Activated CD4-positive, alpha-beta T cell treated with anti-CD3 and anti-CD28 coated beads, Interleukin-2, amount 50 U/mL, for 4 hours (primary cell): ENCODE measurements around the gene SCAPER.

Experiments
- DNase-seq, 2 experiments: peaks; one replicate each; pipeline ENCODE4 v3.0.0-alpha.2; 2020

The SCAPER gene

DNA sequence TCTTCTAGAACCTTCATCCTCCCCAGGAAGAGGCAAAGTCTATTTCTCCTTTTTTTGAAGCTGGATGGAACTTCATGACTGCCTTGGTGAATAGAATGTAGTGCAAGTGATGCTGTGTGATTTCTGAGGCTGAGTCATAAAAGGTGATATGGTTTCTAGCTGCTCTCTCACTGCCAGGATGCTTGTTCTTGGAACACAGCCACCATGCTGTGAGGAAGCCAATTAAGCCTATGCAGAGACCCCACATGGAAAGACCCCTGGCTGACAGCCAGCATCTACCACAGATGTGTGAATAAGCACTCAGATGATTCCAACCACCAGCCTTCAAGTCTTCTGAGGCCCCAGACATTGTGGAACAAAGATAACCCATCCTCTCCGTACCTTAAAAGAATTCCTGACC is 511.5 kb downstream of the SCAPER start:
- DNase-seq = no peak

DNA sequence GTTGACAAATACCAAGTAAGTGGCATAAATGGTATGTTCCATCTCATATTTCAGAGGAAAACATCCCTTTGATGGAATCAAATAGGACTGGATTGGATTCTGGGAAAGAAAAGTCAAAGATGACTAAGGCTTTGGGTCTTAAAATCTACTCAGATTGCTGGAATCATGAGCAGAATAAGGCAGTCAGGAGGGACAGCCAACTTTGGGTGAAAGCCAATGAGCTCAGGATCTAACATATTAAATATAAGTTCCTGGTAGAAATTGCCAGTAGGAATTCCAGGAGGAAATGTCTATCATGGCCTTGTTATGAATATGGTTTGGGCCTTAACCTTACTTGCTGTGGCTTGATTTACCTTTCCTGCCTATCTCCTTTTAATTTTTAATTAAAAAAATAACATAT is 513.3 kb downstream of the SCAPER start:
- DNase-seq = no peak

DNA sequence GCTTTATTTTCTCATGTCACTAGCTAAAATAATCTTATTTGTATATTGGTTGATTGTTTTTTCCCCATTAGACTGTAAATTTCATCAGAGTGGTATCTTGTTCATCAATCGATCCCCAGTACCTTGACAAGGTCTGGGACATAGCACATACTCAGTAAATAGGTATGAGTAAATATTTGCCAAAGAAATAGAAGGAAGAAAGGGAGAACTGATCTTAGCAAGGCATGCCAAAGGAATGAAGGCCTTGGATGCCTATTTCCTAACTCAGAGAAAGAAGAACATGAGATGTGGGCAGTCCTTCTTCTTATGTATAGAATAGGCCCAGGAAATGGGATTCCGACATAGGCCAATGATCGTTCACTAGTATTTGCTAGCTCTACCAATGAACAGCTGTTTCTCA is 513.8 kb downstream of the SCAPER start:
- DNase-seq = no peak

DNA sequence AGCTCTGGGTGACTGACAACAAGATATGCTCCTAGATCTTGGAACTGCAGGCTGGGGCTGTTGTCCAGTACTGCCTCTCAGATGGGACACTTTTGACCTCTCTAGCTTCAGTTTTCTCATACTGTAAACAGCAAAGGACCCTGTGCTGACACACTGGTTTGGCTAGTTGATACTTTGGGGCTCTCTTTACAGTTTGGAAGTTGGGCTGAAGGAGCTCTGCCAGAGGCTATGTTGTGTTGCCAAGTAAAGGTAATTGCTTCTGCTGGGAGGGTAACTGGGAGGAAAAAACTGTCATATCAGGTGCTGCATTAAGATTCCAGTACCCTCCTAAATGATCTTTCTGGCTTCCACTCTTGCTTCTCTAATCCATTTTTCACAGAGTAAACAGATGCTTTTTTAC is 514.6 kb downstream of the SCAPER start:
- DNase-seq = no peak

DNA sequence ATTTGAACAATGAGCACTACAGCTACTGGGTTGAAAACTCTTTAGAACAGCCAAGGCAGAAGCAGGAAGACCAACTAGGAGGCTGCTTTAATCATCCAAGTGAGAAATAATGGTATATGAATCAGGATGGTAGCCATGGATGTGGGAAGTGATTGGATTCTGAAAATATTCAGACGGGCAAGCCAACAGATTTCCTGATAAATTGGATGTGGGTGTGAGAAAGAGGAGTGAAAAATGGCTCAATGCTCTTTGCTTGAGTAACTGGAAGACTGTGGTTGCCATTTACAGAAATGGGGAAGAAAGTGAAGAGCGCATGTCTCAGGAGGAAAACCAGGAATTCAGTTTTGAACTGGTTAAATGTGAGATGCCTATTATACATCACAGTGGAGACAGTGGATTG is 518.2 kb downstream of the SCAPER start:
- no peak for DNase-seq

DNA sequence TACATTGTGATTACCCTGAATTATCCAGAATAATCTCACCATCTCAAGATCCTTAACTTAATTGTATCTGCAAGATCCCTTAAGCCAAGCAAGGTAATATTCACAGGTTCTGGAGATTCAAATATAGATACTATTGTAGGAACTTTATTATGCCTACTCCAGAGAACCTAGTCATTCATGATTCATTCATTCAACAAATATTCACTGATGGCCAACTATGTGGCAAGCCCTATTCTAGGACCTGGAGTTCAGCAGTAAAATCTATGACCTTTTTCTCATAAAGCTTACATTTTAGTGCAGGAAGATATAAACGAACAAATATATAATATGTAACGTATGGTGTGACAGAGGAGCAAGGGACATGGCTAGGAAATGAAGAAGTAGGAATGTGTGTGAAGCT is 519.0 kb downstream of the SCAPER start:
- no peak for DNase-seq

DNA sequence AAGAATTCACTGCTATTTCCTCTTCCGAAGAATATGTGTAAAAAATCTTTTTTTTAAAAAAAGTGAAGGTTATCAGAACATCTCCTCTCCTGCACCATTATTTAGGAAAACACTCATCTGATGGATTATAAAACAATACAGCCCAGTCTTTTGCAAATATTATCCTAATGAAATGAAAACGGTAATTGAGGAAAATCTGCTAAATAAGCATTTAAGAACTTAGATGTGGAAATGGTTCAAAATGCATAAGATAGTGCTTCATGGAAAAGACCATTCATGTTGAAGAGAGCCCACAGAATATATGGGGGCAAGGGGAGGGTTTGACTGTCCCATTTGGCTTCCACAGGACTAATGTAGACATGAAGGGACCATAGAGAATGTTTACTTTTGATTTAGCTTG is 520.7 kb downstream of the SCAPER start:
- DNase-seq = no peak

DNA sequence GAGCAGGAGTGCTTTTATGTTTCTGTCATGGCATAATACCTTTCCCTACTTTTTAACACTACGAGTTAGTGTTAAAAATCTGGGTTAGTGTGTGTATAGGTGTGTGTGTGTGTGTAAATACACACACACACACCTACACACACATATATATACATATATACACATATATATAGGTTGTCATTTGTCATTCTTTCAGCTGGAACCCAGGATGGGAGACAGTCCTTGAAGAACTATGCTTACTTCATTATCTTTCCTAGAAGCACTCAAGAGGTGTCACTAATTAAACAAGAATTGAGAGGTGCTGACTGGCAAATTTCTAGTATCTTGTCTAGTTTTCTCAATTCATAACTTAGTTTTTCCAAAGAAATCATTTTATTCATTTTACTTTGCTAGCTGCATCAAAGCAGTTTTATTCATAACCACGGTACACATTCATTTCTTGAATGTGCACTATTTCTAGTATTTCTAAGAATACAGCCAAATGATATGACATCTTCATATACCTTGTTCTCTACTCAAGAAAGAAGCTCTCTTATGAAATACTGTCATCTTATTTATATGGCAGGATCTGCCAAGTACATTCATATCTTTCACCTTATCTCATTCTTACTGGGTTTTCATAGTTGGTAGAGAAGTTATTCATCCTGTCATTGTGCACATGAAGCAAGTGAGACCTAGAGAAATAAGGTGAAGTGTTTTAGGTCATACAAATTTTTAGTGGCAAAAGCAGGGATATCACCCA is 522.0 kb downstream of the SCAPER start:
- DNase-seq = no peak

DNA sequence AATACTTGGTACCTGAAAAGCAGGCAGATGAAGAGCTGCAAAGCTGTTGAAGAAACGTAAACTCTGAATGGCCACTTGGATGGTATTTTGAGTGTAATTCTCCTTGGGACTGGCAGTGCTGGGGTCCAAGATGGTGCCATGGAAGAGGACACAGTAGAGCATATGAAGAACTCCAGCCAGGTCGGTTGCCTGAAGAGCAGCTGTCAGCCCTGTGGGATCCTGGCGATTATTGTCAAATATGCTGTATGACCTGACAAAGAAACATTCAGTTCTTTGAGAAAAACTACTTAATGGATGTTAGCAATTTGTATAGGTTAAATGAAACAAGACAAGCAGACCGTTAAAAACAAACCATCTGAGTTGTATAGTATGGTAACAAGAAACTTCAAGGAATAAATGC is 523.8 kb downstream of the SCAPER start:
- no peak for DNase-seq

DNA sequence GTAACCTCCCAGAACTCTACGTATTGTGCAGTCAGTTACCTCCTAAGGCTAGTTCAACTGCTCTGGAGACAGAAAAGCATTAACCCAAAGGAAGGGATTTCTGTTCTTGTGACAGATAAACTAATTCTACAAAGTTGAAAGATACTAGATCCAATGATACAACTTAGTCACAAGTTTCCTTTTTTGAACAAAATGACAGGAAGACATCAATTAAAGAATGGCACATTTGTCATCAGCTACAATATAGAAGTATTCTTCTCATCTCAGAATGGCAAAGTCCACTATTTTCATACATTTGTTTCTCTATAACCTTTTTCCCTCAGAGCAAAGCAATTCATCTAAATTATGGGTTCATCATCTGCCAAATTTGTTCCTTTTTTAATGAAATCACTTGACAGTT is 524.9 kb downstream of the SCAPER start:
- DNase-seq = no peak

DNA sequence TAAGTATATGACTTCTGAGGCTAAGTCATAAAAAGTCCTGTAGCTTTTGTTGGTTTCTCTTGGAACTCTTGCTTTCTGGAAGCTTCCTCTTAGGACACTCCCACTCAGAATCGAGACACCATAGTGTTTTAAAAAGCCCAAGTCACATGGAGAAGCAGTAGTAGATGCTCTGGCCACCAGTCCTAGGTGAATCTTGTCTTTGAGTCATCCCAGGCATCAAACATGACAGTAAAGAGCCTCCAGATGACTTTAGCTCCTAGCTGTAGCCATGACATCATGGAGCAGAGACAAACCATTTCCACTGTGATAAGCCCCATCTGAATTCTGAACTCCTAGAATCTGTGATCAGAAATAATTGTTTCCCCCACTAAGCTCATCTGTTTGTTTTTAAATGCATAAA is 526.4 kb downstream of the SCAPER start:
- no peak for DNase-seq

DNA sequence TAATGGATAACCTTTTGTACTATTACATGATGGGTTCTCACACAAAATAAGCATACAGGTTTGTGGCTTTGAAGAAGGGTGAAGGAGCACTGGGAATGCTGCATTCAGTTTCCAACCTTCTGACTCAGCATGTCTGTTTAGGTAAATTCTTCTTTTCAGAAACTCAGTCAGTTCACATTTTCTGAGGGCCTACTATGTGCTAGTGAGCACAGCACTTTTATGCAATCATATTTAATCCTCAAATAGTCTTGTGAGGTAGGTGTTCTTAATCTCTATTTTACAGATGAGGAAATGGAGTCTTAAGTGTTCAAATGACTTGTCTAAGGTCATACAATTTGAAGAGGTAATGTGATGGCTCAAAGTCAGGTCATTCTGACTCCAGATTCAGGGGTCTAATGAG is 527.4 kb downstream of the SCAPER start:
- no peak for DNase-seq

DNA sequence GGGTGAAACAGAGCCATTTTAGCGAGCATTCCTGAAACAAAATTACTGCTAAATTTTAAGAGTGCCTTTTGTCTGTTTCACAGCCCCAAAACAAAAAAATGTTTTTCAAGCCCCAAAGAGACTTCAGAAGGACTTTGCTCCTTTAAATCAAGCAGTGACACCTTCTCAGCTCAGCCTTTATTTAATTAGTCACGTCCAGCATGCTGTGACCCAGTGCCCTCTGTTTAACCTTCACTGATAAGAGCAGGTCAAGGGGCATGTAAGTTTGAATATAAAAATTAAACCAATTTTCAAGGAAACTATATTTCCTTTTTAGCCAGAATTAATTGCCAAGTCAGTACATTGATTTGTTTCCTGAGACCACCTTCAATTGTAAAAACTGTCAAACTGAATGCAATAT is 527.9 kb downstream of the SCAPER start:
- no peak for DNase-seq

DNA sequence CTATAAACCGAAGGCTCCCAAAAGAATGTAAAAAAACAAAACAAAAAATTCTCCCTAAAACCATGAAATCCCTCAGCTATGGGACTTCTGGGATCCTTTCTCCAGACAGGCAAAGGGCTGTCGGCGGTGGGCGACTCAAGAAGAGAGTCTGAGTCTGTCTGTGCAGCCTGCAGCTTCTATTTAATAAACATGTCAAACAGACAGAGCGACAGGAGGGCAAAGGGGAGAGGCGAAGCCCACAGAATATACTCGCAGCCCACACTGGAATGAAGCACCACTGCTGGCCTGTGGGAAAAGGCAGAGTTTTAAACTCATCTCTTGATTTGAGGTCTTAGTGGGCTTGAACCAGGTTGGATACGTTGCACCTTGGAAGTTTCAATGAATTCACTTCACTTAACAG is 528.3 kb downstream of the SCAPER start:
- DNase-seq = no peak

DNA sequence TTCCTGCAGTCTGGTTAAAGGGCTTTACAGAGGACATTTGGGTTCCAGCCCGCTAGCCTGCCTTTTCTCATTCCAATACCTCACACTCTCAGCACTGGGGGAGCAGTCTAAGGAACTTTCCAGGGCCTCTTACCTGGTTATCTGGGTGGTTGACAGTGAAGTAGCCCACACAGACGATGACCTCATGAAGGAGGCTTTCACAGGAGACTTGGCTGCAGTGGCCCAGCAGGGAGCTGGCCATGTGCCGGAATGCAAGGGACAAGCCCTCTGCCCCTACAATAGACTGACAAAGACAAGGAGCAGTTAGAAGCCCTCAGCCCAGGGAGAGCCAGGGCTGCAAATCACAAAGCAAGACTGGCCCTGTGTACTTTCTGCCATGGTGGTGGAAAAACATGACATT is 529.1 kb downstream of the SCAPER start:
- no peak for DNase-seq

DNA sequence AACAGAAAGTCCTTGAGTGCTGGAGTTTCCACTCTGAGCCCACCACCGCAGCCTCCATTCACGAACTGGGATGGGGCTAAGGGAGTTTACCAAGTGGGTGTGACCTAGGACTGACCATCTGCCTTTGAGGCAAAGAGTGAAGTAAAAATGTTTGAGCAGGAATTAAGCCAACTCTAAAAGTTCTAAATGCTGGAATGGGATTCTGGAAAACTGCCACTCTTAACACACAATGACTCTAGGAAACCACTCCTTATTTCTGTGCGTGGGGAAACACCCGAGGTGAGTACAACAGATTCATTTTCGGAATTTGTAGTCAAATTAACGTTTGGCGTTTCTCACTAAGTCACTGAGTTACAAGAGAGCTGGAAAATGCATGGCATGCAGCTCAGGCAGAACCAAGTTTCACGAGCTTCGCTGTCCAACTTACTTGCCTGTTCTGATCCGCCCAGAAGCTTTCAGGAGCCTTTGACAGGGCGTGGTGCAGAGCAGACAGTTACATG is 537.0 kb downstream of the SCAPER start:
- DNase-seq = no peak

DNA sequence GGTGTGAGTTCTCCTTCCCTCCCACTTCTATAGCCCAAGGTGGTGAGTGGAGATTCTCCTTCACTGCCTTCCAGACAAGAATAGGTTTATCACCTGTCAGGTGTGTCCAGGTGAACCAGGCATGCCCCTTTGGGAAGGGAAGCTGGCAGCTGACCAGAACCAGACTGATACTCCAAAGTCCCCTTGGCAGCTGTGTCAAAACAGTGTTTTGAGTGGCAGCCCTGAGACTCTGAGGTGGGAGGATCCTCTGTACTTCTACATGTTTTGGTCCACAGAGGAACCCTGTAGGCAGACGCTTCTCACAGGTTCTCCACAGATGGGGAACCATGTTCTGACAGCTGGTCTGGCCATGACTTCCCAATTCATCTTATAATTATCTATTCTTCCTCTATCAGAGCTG is 538.4 kb downstream of the SCAPER start:
- no peak for DNase-seq

DNA sequence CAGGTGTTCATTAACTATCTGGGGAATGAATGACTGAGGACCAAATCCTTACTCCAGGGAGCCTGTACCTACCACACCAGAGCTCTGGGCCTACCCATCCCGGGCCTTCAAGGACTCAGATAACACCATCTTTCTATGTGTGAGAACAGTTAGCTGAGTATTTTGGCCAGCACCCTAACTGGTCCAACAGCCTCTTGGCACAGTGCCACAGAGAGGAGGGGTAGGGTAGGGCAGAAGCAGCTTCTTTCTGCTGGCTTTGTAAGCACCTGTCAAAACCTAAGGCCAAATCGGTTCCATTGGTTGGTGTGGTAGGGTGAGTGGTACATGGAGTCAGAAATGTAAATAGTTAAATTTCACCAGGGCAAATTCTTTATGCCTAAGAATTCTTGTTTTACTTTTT is 541.9 kb downstream of the SCAPER start:
- DNase-seq = no peak

DNA sequence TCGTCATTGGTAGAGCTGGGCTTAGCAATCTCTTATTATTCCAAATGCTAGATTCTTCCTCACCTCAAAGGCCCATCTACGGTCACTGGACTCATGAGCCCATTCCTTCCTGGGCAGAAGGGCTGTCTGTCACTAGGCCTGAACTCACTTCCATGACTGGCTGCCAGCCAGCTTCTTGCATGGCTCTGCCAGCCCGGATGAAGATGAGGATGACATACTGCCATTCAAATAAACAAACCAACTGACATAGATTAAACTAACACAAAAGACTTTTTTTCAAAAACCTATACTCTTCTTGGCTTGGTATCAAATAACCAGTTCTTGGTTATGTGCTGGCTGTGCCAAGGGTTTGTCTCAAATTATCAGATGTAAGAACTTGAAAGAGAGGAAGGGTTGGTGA is 544.7 kb downstream of the SCAPER start:
- no peak for DNase-seq

DNA sequence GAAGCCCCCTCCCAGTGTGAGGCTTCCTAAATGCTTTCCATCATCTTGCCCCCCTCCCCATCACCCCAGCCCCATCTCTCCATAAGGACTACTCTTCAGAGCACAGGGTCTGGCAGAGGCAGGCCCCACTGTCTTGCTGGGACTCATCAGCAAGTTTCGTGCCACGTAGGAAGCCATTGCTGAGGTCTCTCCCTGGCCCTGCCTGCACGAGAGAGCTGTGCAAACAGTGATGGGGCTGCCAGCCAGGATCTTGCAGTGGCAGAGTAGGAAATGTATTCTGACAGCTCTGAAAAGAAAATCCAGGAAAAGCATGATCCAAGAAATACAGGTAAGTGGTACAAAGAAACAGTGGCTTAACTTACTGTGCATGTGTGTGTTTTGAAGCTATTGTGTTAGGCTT is 546.0 kb downstream of the SCAPER start:
- no peak for DNase-seq

DNA sequence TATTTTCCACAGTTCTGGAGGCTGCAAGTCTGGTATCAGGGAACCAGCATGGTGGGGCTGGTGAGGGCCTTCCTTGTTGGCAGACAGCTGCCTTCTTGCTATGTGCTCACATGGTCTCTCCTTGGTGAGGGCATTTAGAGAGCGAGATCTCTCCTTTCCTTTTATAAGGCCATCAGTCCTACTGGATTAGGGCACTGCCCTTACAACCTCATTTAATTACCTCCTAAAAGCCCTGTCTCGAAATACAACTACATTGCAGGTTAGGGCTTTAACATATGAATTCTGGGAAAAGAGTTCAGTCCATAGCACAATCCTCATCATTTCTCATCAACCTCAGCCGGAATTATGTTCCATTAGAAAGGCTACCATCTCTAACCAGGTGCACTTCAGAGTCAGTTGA is 546.7 kb downstream of the SCAPER start:
- DNase-seq = no peak

DNA sequence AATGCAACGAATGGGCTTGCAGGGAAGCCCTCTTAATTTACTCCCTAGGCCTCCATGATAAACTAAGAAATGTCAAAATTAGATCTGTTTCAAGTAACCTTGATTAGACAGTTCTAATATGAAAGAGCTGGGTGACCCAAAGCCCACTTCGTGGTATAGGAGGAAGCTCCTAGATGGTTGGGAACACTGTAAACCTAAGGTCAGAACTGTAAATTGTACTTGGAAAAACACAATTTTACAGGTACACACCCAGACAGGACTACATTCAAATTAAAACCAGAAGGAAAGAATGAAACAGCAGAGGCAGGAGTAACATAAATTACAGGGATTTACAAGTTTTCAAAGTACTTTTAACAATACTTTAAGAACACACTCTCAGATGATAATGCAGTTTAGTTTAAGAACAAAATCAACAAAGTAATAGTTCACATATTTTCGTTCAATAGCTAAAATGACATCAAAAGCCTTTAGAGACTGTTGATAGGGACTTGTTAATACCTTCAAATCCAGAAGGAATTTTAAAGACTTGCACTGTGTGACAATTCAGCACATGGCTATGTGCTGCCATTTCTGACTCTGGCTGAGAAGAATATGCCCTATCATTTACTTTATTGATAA is 550.2 kb downstream of the SCAPER start:
- no peak for DNase-seq

DNA sequence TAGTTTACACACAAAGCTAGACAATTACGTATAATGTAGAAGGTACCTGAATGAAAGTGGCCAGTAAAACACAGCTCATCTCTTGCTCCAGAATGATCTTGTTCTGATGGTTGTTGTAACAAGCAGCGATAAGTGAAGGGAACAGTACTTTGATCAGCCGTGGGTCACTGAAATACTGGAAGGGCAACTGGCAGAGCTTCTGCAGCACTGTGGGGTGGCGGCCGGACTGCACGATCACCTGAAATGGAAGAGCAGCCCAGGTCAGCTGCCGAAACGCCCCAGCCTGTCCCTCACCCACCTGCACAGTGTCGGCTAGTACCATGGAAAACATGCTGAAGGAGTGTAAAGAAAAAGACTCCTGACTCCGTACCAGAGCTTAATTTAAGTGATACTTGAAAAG is 551.2 kb downstream of the SCAPER start:
- DNase-seq = no peak

DNA sequence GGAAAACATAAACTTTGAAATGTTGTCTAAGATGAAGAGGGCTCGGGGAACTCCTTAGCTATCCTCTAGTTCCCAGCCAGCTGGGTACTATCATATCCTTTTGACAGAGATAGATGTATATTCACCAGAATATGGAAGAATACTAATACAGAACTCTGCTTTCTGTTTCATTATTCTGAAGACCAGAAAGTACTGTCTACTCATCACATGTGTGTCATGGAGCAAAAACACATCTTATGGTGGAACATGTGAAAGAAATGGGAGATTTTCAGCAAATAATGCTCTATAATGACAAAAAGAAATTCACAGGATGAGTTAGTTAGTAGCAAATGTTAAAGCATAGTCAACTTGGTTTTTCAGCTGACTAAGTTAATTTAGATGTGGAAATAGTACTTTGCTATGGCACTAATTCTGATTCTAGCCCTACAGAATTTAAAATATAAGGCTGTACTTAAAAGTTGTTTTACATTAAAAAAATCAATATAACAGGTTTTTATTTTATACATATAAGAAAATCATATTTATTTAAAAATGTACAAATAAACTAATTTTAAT is 552.0 kb downstream of the SCAPER start:
- DNase-seq = no peak
